Keratinocyte (primary cell): ENCODE data around the gene ZMYM1. TPM values are rescaled to one million over a fixed set of nuclear protein-coding genes. Genes with fewer than 3 reads are reported as not detected.

Experiments used
- DNase-seq: peaks from one replicate; pipeline ENCODE4 v3.0.0-alpha.2; 2011; ENCODE audit warnings: low read depth, missing footprints, low spot score
- FAIRE-seq: peaks from 2 replicates; lab custom pipeline; 2011; peaks lifted over from hg19 to GRCh38; lab: Jason Lieb, UNC
- H2AFZ ChIP-seq: 2 replicates; pipeline ENCODE4 v1.6.0; 2012; ENCODE audit warnings: low read length, control low read depth, inconsistent platforms; ENCODE audit not compliant: control insufficient read depth
- H3K27ac ChIP-seq: 2 replicates; pipeline ENCODE4 v1.5.1; 2011; ENCODE audit warnings: low read length; ENCODE audit not compliant: control insufficient read depth, insufficient read depth
- H3K27me3 ChIP-seq: 3 replicates; pipeline ENCODE4 v1.6.0; 2011; ENCODE audit warnings: low read length; ENCODE audit not compliant: control insufficient read depth, insufficient read depth; ENCODE audit errors: extremely low read depth
- H3K36me3 ChIP-seq, 2 experiments: 2 replicates in 1 of 2; 3 replicates in 1 of 2; pipeline ENCODE4 v1.5.1; 2011; ENCODE audit warnings: low read length in 2 of 2, mild to moderate bottlenecking in 1 of 2; ENCODE audit not compliant: control insufficient read depth in 2 of 2, insufficient read depth in 2 of 2; ENCODE audit errors: extremely low read depth in 1 of 2
- H3K4me1 ChIP-seq: 3 replicates; pipeline ENCODE4 v1.5.1; 2011; ENCODE audit warnings: low read length; ENCODE audit not compliant: control insufficient read depth, insufficient read depth; ENCODE audit errors: extremely low read depth
- H3K4me2 ChIP-seq: 3 replicates; pipeline ENCODE4 v1.6.0; 2011; ENCODE audit warnings: low read depth, low read length; ENCODE audit not compliant: control insufficient read depth, insufficient read depth; ENCODE audit errors: extremely low read depth
- H3K4me3 ChIP-seq, 3 experiments: fragments of 200-600 bp in 1 of 3; sonication (generic) in 1 of 3; 2 replicates in 2 of 3; 3 replicates in 1 of 3; pipeline ENCODE4 v1.5.1; 2011 to 2016; ENCODE audit warnings: low read length in 3 of 3, mild to moderate bottlenecking in 3 of 3, control low read depth in 2 of 3, inconsistent platforms in 1 of 3, low read depth in 1 of 3, mixed read lengths in 1 of 3, mixed run types in 1 of 3, moderate library complexity in 1 of 3; ENCODE audit not compliant: control insufficient read depth in 2 of 3, insufficient read depth in 2 of 3; ENCODE audit errors: extremely low read depth in 1 of 3
- H3K79me2 ChIP-seq: 2 replicates; pipeline ENCODE4 v1.6.0; 2012; ENCODE audit warnings: low read length; ENCODE audit not compliant: control insufficient read depth, insufficient read depth
- H3K9ac ChIP-seq: 3 replicates; pipeline ENCODE4 v1.6.0; 2011; ENCODE audit warnings: low read length; ENCODE audit not compliant: control insufficient read depth, insufficient read depth; ENCODE audit errors: extremely low read depth
- H3K9me1 ChIP-seq: 3 replicates; pipeline ENCODE4 v1.6.0; 2011; ENCODE audit warnings: low read length; ENCODE audit not compliant: control insufficient read depth, insufficient read depth; ENCODE audit errors: extremely low read depth
- H3K9me3 ChIP-seq: 2 replicates; pipeline ENCODE4 v1.5.1; 2012; ENCODE audit warnings: low read depth, low read length; ENCODE audit not compliant: control insufficient read depth
- H4K20me1 ChIP-seq: 3 replicates; pipeline ENCODE4 v1.6.0; 2011; ENCODE audit warnings: low read length; ENCODE audit not compliant: control insufficient read depth, insufficient read depth; ENCODE audit errors: extremely low read depth
- EZH2 ChIP-seq: IDR thresholded peaks from one replicate; pipeline ENCODE4 v1.6.1; 2012; ENCODE audit warnings: inconsistent platforms, mild to moderate bottlenecking, low read length, moderate library complexity
- dilution Hi-C: fragments of 300-500 bp; cut with MboI; formaldehyde crosslinking; loops from one replicate; pipeline ENCODE4 v1.7.0; 2020; ENCODE audit warnings: low sequenced_read_pairs; ENCODE audit not compliant: extremely low pct_ligation_motif_present
- polyA plus RNA-seq, 5 experiments: library from polyadenylated mRNA; depleted of rRNA in 3 of 5; stranded (reverse) in 3 of 5; stranded (forward) in 1 of 5; unstranded in 1 of 5; fragments of >200 nt; gene quantifications; 1 replicate in 1 of 5; 2 replicates in 3 of 5; 3 replicates in 1 of 5; pipeline versions ENCODE4 v1.2.1 to v1.2.3, GENCODE V29; 2011 to 2012; ENCODE audit warnings: missing spikeins in 2 of 5, low read depth in 1 of 5, low replicate concordance in 1 of 5
- TF ChIP-seq, protein P1 (sequence below), 3 experiments: IDR thresholded peaks in 1 of 3; conservative IDR thresholded peaks in 1 of 3; optimal IDR thresholded peaks in 1 of 3; 2 replicates in 2 of 3; 3 replicates in 1 of 3; pipeline versions ENCODE3 to v1.5.1; 2011; ENCODE audit warnings: low read length in 3 of 3, mild to moderate bottlenecking in 3 of 3, moderate library complexity in 2 of 3, control low read depth in 1 of 3, inconsistent platforms in 1 of 3; ENCODE audit not compliant: insufficient read depth in 2 of 3; ENCODE audit errors: extremely low read depth in 1 of 3

The ZMYM1 gene
- polyA plus RNA-seq, 1 donor (not counting 4 experiments of a cell fraction or from before 2014, with no cell fraction given): 21.2 TPM

DNA sequence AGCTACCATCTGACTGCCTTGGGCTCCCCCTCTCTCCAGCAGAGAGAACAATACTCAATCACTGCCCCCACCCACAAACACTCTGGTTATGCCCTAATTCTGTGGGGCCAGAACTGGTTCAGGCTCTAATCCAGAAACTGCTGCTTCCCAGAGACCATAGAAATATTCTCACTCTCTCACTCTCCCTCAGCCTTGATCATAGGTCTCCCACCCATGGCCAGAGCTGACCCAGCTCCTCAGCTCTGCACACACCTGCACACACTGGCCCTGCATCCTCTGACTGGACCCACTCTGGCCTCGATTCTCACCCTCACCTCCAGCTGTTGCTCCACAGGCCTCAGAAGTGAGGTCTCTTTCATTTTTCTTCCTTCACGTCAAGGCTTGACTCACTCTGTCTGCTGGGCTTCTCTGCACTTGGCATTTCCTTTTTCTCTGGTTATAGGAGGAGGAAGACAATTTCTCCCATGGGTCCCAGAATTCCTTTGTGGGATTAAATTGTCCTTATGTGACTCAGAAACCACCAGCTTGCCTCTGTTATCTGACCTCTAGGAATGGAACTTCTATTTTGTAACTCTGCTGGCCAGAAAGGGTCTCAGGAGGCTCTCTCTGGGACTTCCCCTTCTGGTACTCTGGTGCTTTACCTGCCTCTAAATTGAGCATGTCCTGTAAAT lies 31.9 kb upstream of the ZMYM1 start:
- TF ChIP-seq, protein P1, sequence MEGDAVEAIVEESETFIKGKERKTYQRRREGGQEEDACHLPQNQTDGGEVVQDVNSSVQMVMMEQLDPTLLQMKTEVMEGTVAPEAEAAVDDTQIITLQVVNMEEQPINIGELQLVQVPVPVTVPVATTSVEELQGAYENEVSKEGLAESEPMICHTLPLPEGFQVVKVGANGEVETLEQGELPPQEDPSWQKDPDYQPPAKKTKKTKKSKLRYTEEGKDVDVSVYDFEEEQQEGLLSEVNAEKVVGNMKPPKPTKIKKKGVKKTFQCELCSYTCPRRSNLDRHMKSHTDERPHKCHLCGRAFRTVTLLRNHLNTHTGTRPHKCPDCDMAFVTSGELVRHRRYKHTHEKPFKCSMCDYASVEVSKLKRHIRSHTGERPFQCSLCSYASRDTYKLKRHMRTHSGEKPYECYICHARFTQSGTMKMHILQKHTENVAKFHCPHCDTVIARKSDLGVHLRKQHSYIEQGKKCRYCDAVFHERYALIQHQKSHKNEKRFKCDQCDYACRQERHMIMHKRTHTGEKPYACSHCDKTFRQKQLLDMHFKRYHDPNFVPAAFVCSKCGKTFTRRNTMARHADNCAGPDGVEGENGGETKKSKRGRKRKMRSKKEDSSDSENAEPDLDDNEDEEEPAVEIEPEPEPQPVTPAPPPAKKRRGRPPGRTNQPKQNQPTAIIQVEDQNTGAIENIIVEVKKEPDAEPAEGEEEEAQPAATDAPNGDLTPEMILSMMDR (optimal IDR thresholded peaks at IDR 0.05 in 1 of 3, IDR thresholded peaks at IDR 0.05 in 1 of 3, conservative IDR thresholded peaks at IDR 0.05 in 1 of 3; ENCODE audit: extremely low read depth in 1 of 3, insufficient read depth in 2 of 3, low read length in 3 of 3): no peak
- TF ChIP-seq EZH2: no peak
- H3K36me3 ChIP-seq: no peaks in the 10 kb centered on the region
- dilution Hi-C loops: no loop called here
- no peaks in the 10 kb centered on the region for H3K79me2 ChIP-seq
- FAIRE-seq (peak; percentile 83), DNase-seq (no peak)
- H3K4me2 ChIP-seq: peak overlapping the region; percentile 62
- peak overlapping the region; percentile 51 for H3K27ac ChIP-seq
- H2AFZ ChIP-seq: peak overlapping the region; percentile 82
- H3K9me1 ChIP-seq: no peaks in the 10 kb centered on the region
- no peaks in the 10 kb centered on the region for H4K20me1 ChIP-seq
- H3K4me1 ChIP-seq: peaks cover 15% of the 10 kb centered on the region
- peak overlapping the region in 2 of 3 experiments; percentile 6 to 11 for H3K4me3 ChIP-seq
- H3K27me3 ChIP-seq: no peaks in the 10 kb centered on the region
- H3K9me3 ChIP-seq: no peaks in the 10 kb centered on the region
- H3K9ac ChIP-seq: peak overlapping the region; percentile 31

GRCh38 chr1:35049116-35049515 lies 30.1 kb upstream of the ZMYM1 start:
- Histone ChIP-seq H3K4me3 (no peak overlapping the region), H3K36me3 (no peaks in the 10 kb centered on the region), H3K9me3 (no peaks in the 10 kb centered on the region), H3K27me3 (no peaks in the 10 kb centered on the region), H4K20me1 (no peaks in the 10 kb centered on the region), H3K9me1 (no peaks in the 10 kb centered on the region), H3K27ac (no peak overlapping the region), H3K4me2 (no peak overlapping the region), H2AFZ (no peak overlapping the region), H3K9ac (no peak overlapping the region), H3K4me1 (peaks cover 15% of the 10 kb centered on the region), H3K79me2 (no peaks in the 10 kb centered on the region)
- TF ChIP-seq, protein P1 (optimal IDR thresholded peaks at IDR 0.05 in 1 of 3, IDR thresholded peaks at IDR 0.05 in 1 of 3, conservative IDR thresholded peaks at IDR 0.05 in 1 of 3; ENCODE audit: extremely low read depth in 1 of 3, insufficient read depth in 2 of 3, low read length in 3 of 3): no peak
- no peak for TF ChIP-seq EZH2
- dilution Hi-C loops: no loop called here
- DNase-seq: no peak
- FAIRE-seq: no peak
